BE2C (cell line): ENCODE measurements around the gene SGK2.
A peak's percentile ranks its signal among the peaks of the same experiment; 100 is the strongest.

Source experiments
- DNase-seq: peaks from one replicate; pipeline ENCODE4 v3.0.0-alpha.2; 2020
- H3K27me3 ChIP-seq: fragments of 250-450 bp; sonication (Bioruptor Pico); 2 replicates; pipeline ENCODE4 v1.5.1; 2020; ENCODE audit warnings: mild to moderate bottlenecking
- H3K36me3 ChIP-seq: fragments of 250-450 bp; sonication (Bioruptor Pico); 2 replicates; pipeline ENCODE4 v1.5.1; 2020; ENCODE audit warnings: mild to moderate bottlenecking
- H3K4me1 ChIP-seq: fragments of 250-450 bp; sonication (Bioruptor Pico); 2 replicates; pipeline ENCODE4 v1.5.1; 2020
- H3K4me3 ChIP-seq: 2 replicates; pipeline ENCODE4 v1.5.1; 2011; ENCODE audit warnings: low read depth, low read length
- H3K9me3 ChIP-seq: fragments of 250-450 bp; sonication (Bioruptor Pico); 2 replicates; pipeline ENCODE4 v1.5.1; 2020
- TF ChIP-seq, protein P1 (sequence below): IDR thresholded peaks from 2 replicates; pipeline ENCODE4 v1.5.1; 2012; ENCODE audit warnings: mild to moderate bottlenecking, low read depth, low read length

SGK2 gene

DNA sequence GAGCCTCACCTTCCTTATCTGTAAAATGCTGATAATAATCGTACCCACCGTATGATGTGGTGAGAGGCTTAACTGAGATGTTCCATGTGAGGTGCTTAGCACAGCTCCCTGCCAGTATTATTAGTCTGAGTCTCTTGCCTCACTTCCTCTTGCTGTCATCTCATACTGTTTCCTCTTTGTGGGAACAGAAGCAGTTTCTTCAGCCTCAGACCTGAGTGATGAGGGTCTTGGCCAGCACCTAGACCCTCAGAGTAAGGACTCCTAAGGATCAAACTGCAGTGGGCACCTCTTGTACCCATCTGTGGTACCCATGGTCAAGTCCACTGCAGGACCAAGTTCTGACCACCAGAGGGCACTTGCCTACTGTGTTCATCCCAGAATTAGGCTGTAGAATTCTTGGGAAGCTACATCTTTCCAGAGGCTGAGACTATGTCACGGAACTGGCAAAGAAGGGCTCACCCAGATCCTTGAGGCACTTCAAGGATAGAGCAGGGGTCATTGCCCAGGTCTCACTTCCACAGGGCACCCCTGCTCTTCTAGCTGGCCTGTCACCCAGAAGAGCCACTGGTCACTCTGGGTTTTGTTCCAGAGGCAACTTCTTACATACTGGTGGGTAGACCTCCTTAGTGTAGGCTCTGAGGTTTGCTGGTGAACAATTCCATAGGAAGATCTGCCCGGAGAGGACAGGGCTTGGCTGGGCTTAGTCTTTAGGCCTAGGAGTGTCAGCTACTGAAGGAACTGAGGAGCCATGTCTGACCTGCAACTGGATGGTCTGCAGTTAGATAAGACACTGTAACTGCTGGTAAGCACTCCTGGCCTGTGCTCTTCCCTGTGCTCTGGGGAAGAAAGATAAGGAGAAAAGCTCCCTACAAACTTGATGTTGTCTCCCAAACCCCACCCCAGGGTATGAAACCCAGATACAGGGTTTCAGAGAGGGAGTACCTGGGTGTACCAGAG, 20.6 kb upstream of the SGK2 start:
- Histone ChIP-seq H3K4me1 (no peaks in the 10 kb centered on the region), H3K9me3 (no peaks in the 10 kb centered on the region), H3K27me3 (no peaks in the 10 kb centered on the region), H3K4me3 (no peak overlapping the region), H3K36me3 (no peaks in the 10 kb centered on the region)
- peak; percentile 76 for DNase-seq
- TF ChIP-seq, protein P1, sequence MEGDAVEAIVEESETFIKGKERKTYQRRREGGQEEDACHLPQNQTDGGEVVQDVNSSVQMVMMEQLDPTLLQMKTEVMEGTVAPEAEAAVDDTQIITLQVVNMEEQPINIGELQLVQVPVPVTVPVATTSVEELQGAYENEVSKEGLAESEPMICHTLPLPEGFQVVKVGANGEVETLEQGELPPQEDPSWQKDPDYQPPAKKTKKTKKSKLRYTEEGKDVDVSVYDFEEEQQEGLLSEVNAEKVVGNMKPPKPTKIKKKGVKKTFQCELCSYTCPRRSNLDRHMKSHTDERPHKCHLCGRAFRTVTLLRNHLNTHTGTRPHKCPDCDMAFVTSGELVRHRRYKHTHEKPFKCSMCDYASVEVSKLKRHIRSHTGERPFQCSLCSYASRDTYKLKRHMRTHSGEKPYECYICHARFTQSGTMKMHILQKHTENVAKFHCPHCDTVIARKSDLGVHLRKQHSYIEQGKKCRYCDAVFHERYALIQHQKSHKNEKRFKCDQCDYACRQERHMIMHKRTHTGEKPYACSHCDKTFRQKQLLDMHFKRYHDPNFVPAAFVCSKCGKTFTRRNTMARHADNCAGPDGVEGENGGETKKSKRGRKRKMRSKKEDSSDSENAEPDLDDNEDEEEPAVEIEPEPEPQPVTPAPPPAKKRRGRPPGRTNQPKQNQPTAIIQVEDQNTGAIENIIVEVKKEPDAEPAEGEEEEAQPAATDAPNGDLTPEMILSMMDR = peak; percentile 99

DNA sequence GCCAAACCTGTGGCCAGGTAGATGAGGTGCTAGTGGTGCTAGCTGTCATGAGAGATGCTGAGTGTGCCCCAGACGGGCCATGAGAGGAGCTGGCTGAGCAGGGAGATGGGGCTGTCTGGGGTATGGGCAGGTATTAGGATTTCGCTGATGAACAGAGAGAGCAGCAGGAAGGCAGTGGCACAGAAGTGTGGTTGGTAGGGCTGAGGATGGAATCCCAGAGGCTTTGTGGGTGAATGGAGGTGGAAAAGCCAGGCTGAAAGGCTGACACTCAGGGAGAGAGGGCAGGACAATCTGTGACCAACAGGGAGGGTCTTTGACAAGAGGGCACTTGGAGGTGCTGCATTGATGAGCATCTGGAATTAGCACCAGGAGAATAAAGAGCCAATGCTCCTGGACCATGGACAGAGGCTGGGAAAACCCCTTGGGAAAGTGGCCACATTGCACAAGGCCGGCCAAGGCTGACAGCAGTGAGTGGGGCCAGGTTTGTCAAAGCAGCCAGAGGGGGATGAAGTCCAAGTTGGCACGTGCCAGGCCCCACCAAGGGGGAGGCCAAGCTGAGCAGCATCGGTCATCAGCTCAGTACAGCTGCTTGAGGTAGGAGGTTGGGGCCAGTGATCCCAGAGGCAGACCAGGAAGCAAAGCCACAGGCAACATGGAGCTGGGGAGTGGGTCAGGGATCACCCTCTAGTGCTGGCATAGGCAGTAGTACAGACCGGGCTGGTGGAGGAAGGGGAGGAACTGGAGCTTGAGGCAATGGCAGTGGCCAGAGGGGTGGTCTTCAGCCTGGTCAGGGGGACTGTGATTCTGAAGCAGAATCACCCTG, 19.7 kb upstream of the SGK2 start:
- H3K4me3 ChIP-seq = no peak overlapping the region
- no peaks in the 10 kb centered on the region for H3K9me3 ChIP-seq
- no peak for DNase-seq
- TF ChIP-seq, protein P1 = no peak
- H3K27me3 ChIP-seq = no peaks in the 10 kb centered on the region
- no peaks in the 10 kb centered on the region for H3K4me1 ChIP-seq
- no peaks in the 10 kb centered on the region for H3K36me3 ChIP-seq

DNA sequence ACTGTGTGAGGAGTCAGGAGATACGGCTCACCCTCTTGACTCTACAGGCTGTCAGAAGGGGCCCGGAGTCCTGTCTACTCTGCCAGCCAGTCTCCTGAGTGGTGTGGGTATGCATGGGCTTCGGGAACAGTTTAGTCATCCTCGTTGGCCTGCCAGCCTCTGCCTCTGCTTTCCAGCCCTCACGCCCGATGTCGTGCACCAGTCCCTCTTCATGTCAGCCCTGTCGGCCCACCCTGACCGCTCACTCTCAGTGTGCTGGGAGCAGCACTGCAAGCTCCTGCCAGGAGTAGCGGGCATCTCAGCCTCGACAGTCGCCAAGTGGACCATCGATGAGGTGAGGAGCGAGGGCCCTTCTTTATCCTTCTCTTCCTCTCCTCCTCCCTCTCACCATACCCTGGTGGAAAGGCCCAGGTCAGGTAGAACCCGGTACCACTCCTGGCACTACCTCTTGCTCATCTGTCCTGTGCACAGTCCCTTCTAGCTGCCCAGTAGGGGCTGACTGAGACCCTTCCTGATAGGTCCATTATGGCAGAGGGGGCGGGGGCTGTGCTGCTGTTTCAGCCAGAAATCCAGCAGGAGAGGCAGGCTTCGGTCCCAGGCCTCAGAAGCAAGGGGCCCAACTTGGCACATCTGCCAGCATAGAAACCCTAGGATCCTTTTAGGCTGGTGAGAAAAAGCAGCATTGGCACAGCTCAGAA, 18.7 kb upstream of the SGK2 start:
- Histone ChIP-seq H3K36me3 (no peaks in the 10 kb centered on the region), H3K9me3 (no peaks in the 10 kb centered on the region), H3K4me3 (no peak overlapping the region), H3K27me3 (no peaks in the 10 kb centered on the region), H3K4me1 (no peaks in the 10 kb centered on the region)
- TF ChIP-seq, protein P1 = no peak
- DNase-seq = no peak

DNA sequence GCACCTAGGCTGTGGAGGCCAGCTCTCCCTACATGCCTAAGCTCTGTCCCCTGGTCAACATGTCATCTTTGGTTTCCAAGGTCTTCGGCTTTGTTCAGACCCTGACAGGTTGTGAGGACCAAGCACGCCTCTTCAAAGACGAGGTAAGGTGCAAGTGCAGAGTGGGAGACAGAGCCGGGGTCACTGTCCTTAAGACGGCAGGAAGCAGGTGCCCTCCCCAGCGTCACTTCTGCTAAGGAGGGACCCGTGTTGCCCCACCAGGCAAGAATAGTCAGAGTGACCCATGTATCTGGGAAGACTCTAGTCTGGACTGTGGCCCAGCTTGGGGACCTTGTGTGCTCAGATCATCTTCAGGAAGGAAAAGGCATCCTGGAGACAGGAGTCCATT, 18.2 kb upstream of the SGK2 start:
- DNase-seq = no peak
- Histone ChIP-seq H3K4me3 (no peak overlapping the region), H3K4me1 (no peaks in the 10 kb centered on the region), H3K9me3 (no peaks in the 10 kb centered on the region), H3K36me3 (no peaks in the 10 kb centered on the region), H3K27me3 (no peaks in the 10 kb centered on the region)
- TF ChIP-seq, protein P1 = no peak

DNA sequence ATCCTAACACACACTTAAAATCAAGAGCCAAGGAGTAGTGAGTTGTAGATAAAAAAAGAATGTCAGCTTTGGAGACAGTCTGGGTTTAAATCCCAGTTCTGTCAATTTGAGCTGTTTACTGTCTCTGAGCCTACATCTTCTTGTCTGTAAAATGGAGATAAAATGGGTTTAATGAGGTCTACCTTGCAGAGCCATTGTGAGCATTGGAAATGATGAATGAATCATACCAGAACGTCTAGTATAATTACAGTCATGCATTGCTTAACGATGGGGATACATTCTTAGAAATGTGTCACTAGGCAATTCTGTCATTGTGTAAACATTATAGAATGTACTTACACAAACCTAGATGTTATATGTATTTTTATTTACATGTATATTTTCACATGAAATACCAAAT, 17.6 kb upstream of the SGK2 start:
- Histone ChIP-seq H3K9me3 (no peaks in the 10 kb centered on the region), H3K4me1 (no peaks in the 10 kb centered on the region), H3K4me3 (no peak overlapping the region), H3K36me3 (no peaks in the 10 kb centered on the region), H3K27me3 (no peaks in the 10 kb centered on the region)
- DNase-seq = no peak
- TF ChIP-seq, protein P1 = no peak
